ENCODE measurements around the gene PAXIP1.

DNA sequence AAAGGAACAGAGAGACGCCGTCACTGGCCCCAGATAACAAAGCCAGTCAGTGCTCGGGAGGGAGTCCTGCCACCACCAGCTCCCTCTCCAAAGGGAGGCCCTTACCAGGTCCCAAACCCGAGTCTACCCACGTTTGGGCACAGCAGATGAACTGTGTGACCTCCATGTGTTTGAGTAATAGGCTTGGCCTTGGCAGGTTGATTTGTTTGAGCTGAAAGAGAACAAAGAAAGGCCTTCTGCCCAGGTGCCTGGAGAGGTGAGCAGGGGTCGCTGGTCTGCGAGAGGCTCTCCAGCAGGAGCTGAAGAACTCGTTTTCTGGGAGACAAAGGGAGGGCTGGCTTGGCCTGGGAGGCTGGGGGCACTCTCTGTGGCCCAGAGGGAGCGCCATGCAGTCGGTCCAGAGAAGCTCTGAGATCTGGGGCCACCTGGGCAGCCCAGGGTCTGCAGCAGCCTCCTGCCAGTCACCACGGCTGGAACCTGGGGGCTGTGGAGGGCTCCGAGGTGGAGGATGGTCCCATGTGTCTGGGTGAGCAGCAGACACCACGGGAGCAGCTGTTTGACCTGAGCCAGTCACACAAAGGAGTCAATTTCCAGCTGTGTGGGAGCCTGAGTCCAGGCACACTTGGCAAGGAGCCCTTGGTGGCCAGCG, 99.7 kb downstream of the PAXIP1 start:
- TF ChIP-seq EZH2 (IDR thresholded peaks at IDR 0.05; ENCODE audit: low read depth) (no peak), CTCF (conservative IDR thresholded peaks at IDR 0.05) (no peak)
